Activated naive CD4-positive, alpha-beta T cell treated with anti-CD3 and anti-CD28 coated beads, Interleukin-2, amount 50 U/mL, for 72 hours (primary cell): ENCODE measurements around the gene TMBIM6. TPM values are rescaled to one million over a fixed set of nuclear protein-coding genes. Genes with fewer than 3 reads are reported as not detected.
"Not testable (repeated sequence)": the region's sequence is repeated elsewhere in the genome, so short reads cannot be mapped to it uniquely, and the experiment has no call there.

Experiments
- ATAC-seq, 2 donors: fragments of 150-1000 bp; cut with Tn5 transposase; 2 replicates each; pipeline ENCODE4 v1.10.0; 2021; ENCODE audit warnings: mild to moderate bottlenecking in 2 of 2, moderate library complexity in 2 of 2
- DNase-seq, 2 donors: peaks; one replicate each; pipeline ENCODE4 v3.0.0; 2021 to 2022; ENCODE audit warnings: low spot score in 2 of 2
- H3K27ac Mint-ChIP-seq, 2 donors: one replicate each; pipeline ENCODE4 v1.8.0; 2022; ENCODE audit warnings: mild to moderate bottlenecking in 2 of 2, mixed read lengths in 2 of 2
- H3K36me3 Mint-ChIP-seq, 2 donors: one replicate each; pipeline ENCODE4 v1.8.0; 2022; ENCODE audit warnings: mixed read lengths in 2 of 2
- H3K9me3 Mint-ChIP-seq, 2 donors: one replicate each; pipeline ENCODE4 v1.8.0; 2022; ENCODE audit warnings: mixed read lengths in 2 of 2
- total RNA-seq, 2 donors: library from RNA; stranded (reverse); gene quantifications; one replicate each; pipeline ENCODE4 v1.2.3, GENCODE V29; 2022

Gene TMBIM6
- total RNA-seq, 2 donors from 2014 or later: 361 to 467 TPM

GRCh38 chr12:49716553-49716952 lies 24.8 kb upstream of the TMBIM6 start:
- no peak for ATAC-seq
- H3K27ac Mint-ChIP-seq: no peak overlapping the region
- no peak for DNase-seq
- H3K9me3 Mint-ChIP-seq: no peaks in the 10 kb centered on the region
- no peaks in the 10 kb centered on the region for H3K36me3 Mint-ChIP-seq

GRCh38 chr12:49717800-49718199 lies 23.6 kb upstream of the TMBIM6 start:
- peak overlapping the region in 1 of 2 donors; percentile 47 for H3K27ac Mint-ChIP-seq
- H3K36me3 Mint-ChIP-seq, DNase-seq, H3K9me3 Mint-ChIP-seq, ATAC-seq: not testable (repeated sequence)

- Mint-ChIP-seq H3K9me3 (no peaks in the 10 kb centered on the region), H3K36me3 (no peaks in the 10 kb centered on the region), H3K27ac (no peak overlapping the region)
- DNase-seq (no peak), ATAC-seq (no peak)
Measured at GRCh38 chr12:49720214-49720613, 21.1 kb upstream of the TMBIM6 start.

- H3K36me3 Mint-ChIP-seq, H3K9me3 Mint-ChIP-seq, H3K27ac Mint-ChIP-seq, ATAC-seq, DNase-seq: not testable (repeated sequence)
Measured at GRCh38 chr12:49721355-49721754, 20.0 kb upstream of the TMBIM6 start.

GRCh38 chr12:49728446-49728845 lies 12.9 kb upstream of the TMBIM6 start:
- H3K36me3 Mint-ChIP-seq: no peaks in the 10 kb centered on the region
- no peak overlapping the region for H3K27ac Mint-ChIP-seq
- ATAC-seq (no peak), DNase-seq (no peak)
- H3K9me3 Mint-ChIP-seq: no peaks in the 10 kb centered on the region

GRCh38 chr12:49730050-49730449 lies 11.3 kb upstream of the TMBIM6 start:
- DNase-seq: no peak
- Mint-ChIP-seq H3K36me3 (peaks cover 0 to 4% of the 10 kb centered on the region in 2 donors), H3K9me3 (peaks cover 3% of the 10 kb centered on the region in 2 donors)

GRCh38 chr12:49730568-49731101 lies 10.7 kb upstream of the TMBIM6 start:
- Mint-ChIP-seq H3K36me3 (peaks cover 0 to 8% of the 10 kb centered on the region in 2 donors), H3K9me3 (peaks cover 7 to 8% of the 10 kb centered on the region in 2 donors), H3K27ac (no peak overlapping the region)
- ATAC-seq (no peak), DNase-seq (no peak)

More at GRCh38 chr12:49730050-49730449, 11.3 kb upstream of the TMBIM6 start:
- no peak overlapping the region for H3K27ac Mint-ChIP-seq
- ATAC-seq: no peak

GRCh38 chr12:49733219-49734017 lies 7.9 kb upstream of the TMBIM6 start:
- no peak for DNase-seq
- H3K27ac Mint-ChIP-seq: no peak overlapping the region

GRCh38 chr12:49734900-49735299 lies 6.5 kb upstream of the TMBIM6 start:
- H3K36me3 Mint-ChIP-seq, H3K9me3 Mint-ChIP-seq, DNase-seq, H3K27ac Mint-ChIP-seq, ATAC-seq: not testable (repeated sequence)

More at GRCh38 chr12:49733219-49734017, 7.9 kb upstream of the TMBIM6 start:
- Mint-ChIP-seq H3K36me3 (peaks cover 0 to 8% of the 10 kb centered on the region in 2 donors), H3K9me3 (peaks cover 7 to 8% of the 10 kb centered on the region in 2 donors)
- no peak for ATAC-seq

GRCh38 chr12:49738721-49739120 lies 2.6 kb upstream of the TMBIM6 start:
- not testable (repeated sequence) for H3K9me3 Mint-ChIP-seq, H3K27ac Mint-ChIP-seq, DNase-seq, ATAC-seq
- peaks cover 21 to 31% of the 10 kb centered on the region in 2 donors for H3K36me3 Mint-ChIP-seq

- H3K36me3 Mint-ChIP-seq: peaks cover 25 to 33% of the 10 kb centered on the region in 2 donors
- not testable (repeated sequence) for DNase-seq
Measured at GRCh38 chr12:49740277-49740676, 1.1 kb upstream of the TMBIM6 start.

GRCh38 chr12:49741882-49742620 lies 694 bp downstream of the TMBIM6 start:
- H3K36me3 Mint-ChIP-seq: peaks cover 23 to 36% of the 10 kb centered on the region in 2 donors
- no peaks in the 10 kb centered on the region for H3K9me3 Mint-ChIP-seq
- DNase-seq (peak; percentile 86 to 95), ATAC-seq (peak; percentile 82 to 84)
- peak overlapping the region; percentile 98 to 99 for H3K27ac Mint-ChIP-seq

More at GRCh38 chr12:49740277-49740676, 1.1 kb upstream of the TMBIM6 start:
- not testable (repeated sequence) for ATAC-seq, H3K27ac Mint-ChIP-seq, H3K9me3 Mint-ChIP-seq

- Mint-ChIP-seq H3K27ac (peak overlapping the region in 1 of 2 donors; percentile 48), H3K9me3 (no peaks in the 10 kb centered on the region), H3K36me3 (peaks cover 23 to 42% of the 10 kb centered on the region in 2 donors)
- DNase-seq (no peak), ATAC-seq (no peak)
Measured at GRCh38 chr12:49744363-49744885, 3.1 kb downstream of the TMBIM6 start.

GRCh38 chr12:49748306-49748705 lies 6.9 kb downstream of the TMBIM6 start:
- Mint-ChIP-seq H3K36me3 (peaks cover 12 to 42% of the 10 kb centered on the region in 2 donors), H3K9me3 (no peaks in the 10 kb centered on the region), H3K27ac (peak overlapping the region in 1 of 2 donors; percentile 96)
- DNase-seq: no peak
- ATAC-seq: no peak

GRCh38 chr12:49748800-49749199 lies 7.4 kb downstream of the TMBIM6 start:
- Mint-ChIP-seq H3K27ac (peak overlapping the region in 1 of 2 donors; percentile 96), H3K36me3 (peaks cover 11 to 42% of the 10 kb centered on the region in 2 donors), H3K9me3 (no peaks in the 10 kb centered on the region)
- DNase-seq (no peak), ATAC-seq (no peak)

GRCh38 chr12:49750027-49750995 lies 9.0 kb downstream of the TMBIM6 start:
- Mint-ChIP-seq H3K27ac (peak overlapping the region; percentile 92 to 96), H3K9me3 (no peaks in the 10 kb centered on the region), H3K36me3 (peaks cover 11 to 29% of the 10 kb centered on the region in 2 donors)
- DNase-seq (peak in 1 of 2 donors; percentile 65), ATAC-seq (peak; percentile 93 to 94)
